Measurements from ENCODE around the gene SLF2.
A peak's percentile ranks its signal among the peaks of the same experiment; 100 is the strongest.

The SLF2 gene

DNA sequence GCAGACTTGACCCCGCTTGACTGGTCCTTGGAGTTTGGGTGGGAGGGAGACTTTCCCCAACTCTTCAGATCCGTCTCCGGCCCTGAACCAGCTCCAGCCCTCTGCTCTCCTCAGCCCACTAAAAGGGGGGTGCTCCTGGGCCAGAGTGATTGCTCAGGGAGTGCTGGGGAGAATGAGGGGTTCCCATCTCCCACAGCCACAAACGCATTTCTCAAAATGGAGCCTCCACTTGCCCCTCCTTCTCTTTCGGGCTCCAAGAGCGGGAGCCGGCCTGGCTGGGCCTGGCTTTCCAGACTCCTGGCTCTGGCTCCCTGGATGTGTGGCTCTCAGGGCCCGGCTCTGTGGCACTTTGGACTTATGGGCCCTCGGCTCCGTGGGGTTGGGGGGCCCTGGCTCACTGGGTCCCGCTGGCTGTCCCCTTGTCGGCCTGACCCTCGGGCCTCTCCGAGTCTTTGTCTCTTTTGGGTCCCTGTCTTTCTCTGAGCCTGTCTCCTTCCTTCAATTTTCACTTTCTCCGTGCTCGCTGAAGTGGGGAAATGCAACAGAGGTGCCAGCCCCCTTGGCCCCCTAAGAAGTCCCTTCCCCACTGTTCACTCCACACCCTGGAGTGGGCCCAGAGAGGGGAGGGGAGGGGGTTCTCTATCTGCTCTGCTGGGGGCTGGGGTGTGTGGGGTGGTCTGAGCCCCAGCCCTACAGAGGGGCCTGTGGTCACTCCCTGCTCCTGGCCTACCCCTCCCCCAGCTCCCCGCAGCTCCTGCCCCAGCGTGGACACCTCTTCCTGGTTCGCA, 87.6 kb downstream of the SLF2 start:
- no peak for DNase-seq (ENCODE audit: low spot score)

DNA sequence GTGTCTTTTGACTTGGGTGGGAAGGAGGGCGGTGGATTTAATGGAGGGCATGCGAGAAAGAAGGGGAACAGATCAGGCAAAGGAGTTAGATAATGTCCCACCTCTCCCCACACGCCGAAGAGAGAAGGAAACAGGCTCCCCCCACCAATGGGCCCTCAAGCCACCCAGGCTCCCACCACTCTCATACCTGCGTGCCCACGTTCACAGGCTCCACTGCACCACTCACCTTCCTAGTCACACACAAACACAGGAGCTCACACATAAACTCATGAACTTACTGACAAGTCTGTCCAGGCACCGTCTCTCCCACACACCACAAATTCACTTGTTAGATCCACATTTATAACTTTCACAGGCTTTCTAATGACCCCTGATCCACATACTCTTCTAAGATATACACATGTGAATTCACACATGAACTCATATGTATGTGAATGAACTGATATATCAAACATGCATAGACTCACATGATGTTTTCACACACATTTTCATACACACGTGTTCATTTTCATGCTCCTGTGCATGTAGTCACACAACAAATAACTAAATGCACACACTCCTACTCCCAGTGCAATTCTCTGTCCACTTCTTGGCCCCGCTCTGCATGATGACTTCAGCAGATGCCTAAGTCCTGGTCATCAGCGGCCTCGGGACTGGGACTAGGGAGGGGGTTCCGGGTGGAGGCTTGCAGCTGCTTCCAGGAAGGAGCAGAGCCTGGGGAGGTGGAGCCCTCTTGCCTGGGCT, 88.3 kb downstream of the SLF2 start:
- DNase-seq (ENCODE audit: low spot score) = no peak

DNA sequence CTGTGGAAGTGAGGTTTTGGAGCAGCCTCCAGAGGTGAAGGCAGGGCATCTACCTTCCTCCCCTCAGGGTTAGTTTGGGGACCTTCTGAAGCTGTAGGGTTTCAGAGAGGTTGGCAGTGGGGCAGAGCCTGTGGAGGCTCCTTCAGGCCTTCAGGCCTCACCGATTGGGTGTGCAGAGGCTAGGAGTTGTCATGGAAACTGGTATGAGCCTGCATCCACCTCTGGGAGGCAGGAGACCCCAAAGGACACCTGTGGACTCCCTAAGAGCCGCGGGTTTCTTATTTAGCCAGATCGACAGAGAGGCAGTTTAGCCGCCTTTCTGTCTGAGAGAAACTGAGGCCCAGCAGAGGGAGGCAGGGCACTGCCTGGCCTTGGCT, 88.9 kb downstream of the SLF2 start:
- no peak for DNase-seq (ENCODE audit: low spot score)

DNA sequence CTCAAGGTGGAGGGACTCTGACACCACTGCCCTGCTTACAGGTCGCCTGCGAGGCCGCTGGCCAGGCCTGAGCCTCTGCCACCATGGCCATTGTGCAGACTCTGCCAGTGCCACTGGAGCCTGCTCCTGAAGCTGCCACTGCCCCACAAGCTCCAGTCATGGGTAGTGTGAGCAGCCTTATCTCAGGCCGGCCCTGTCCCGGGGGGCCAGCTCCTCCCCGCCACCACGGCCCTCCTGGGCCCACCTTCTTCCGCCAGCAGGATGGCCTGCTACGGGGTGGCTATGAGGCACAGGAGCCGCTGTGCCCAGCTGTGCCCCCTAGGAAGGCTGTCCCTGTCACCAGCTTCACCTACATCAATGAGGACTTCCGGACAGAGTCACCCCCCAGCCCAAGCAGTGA, 89.7 kb downstream of the SLF2 start:
- no peak for DNase-seq (ENCODE audit: low spot score)

DNA sequence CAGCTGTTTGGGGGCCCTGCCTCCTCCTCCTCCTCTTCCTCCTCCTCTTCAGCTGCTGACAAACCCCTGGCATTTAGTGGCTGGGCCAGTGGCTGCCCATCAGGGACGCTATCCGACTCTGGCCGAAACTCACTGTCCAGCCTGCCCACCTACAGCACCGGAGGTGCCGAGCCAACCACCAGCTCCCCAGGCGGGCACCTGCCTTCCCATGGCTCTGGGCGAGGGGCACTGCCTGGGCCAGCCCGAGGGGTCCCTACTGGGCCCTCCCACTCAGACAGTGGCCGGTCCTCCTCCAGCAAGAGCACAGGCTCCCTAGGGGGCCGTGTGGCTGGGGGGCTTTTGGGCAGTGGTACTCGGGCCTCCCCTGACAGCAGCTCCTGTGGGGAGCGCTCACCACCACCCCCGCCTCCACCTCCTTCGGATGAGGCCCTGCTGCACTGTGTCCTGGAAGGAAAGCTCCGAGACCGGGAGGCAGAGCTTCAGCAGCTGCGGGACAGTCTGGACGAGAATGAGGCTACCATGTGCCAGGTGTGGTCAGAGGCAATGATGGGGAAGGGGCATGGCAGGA, 91.0 kb downstream of the SLF2 start:
- no peak for DNase-seq (ENCODE audit: low spot score)

DNA sequence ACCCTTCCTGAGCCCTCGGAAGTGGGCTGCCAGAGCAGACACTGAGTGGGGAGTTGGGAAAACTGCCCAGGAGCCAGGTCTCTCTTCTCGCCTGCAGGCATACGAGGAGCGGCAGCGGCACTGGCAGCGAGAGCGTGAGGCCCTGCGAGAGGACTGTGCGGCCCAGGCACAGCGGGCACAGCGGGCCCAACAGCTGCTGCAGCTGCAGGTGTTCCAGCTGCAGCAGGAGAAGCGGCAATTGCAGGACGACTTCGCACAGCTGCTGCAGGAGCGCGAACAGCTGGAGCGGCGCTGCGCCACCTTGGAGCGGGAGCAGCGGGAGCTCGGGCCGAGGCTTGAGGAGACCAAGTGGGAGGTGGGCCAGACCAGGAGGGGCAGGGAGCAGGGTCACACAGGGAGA, 92.6 kb downstream of the SLF2 start:
- no peak for DNase-seq (ENCODE audit: low spot score)

DNA sequence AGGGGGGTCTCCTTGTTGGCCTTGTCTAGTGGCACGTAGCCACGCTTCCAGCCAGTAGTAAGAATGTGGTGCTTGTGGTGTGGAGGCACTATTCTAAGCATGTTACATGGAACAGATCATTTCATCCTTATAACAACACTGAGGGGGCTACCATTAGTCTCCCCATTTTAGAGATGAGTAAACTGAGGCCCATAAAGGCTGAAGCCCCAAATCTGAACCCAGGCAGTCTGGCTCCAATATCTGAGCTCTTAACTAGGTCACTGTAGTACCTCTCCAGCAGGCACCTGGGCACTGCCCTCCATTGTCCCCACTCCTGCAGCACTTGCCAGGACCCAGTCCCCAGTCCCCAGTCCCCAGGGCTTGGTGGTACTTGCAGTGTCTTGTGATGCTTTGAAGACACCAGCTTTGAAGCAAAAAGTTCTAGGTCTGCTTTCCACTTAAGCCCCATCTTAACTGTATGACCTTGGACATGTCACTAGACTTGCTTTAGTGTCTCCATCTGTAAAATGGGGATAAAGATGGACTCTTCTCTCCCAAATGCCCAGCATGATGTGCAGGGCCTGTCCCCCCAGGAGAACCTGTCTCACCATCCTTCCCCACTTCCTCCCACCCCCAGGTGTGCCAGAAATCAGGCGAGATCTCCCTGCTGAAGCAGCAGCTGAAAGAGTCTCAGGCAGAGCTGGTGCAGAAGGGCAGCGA, 93.3 kb downstream of the SLF2 start:
- DNase-seq (ENCODE audit: low spot score) = no peak

DNA sequence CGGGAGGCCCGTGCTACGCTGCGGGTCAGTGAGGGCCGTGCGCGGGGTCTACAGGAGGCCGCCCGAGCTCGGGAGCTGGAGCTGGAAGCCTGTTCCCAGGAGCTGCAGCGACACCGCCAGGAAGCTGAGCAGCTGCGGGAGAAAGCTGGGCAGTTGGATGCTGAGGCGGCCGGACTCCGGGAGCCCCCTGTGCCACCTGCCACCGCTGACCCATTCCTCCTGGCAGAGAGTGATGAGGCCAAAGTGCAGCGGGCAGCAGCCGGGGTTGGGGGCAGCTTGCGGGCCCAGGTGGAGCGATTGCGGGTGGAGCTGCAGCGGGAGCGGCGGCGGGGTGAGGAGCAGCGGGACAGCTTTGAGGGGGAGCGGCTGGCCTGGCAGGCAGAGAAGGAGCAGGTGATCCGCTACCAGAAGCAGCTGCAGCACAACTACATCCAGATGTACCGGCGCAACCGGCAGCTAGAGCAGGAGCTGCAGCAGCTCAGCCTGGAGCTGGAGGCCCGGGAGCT, 93.9 kb downstream of the SLF2 start:
- DNase-seq (ENCODE audit: low spot score) = peak; percentile 32

DNA sequence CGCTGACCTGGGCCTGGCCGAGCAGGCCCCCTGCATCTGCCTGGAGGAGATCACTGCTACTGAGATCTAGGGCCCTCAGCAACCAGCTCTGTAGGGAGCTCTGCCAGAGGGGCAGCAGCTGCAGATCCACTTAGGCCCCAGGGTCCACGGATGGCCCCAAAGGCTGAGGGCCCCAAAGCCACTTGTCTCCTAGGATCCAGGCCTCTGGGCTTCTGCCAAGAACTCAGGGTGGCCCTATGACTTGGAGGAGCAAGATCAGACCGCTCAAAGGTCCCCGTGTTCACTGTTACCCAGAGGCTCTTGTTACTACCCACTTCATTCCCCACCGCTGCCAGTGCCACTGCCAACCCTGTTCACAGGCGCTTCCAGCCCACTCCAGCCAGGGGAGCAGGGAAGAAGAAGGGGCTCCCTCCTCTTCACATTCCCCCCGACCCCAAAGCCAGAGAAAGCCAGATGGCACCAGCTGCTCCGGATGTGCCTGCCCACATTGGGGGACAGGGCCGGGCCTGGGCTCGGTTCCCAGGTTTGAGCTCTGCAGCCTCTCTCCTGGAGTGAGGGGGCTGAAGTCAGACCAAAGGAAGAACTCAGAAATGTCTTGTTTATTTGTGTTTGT, 94.4 kb downstream of the SLF2 start:
- DNase-seq (ENCODE audit: low spot score) = no peak

DNA sequence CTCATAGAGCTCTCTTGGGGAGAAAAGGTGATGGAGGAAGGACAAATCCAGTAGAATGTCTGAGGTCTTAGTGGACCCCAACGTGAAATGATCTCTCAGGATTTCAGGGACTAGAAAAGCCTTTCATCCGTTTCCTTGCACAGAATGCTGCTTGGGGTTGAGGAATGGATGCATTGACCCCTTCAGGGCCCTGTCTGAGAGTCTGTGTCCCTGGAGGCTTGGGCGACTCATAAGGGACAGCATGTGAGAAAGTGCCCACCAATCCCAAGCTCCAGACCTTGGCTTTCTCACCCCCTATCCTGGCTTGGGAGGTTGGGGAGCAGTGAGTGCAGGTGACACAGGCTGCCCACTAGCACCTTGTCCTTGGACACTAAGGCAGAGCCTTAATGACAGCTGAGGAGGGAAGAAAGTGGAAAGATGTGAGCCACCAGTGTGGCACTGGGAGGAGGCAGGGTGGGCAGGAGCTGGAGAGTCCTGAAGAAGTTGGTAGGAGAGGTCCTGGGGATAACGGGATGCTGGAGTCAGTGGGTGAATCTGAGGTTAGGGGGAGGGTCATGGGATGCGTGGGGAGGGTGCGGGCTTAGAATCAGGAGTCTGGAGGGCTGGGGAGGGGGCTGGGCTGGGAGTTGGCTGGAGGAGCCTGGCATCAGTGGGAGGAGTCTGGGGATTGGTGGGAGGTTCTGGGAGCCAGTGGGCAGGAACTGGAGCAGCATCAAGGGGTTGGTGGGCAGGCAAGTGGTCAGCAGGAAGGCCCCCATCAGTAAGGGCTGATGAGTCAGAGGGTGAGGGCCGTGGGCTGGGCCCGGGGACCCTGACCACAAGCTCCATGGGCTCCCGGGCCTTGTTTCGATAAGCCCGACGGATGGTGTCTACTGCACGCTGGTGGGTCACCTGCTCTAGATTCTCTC, 95.4 kb downstream of the SLF2 start:
- no peak for DNase-seq (ENCODE audit: low spot score)

DNA sequence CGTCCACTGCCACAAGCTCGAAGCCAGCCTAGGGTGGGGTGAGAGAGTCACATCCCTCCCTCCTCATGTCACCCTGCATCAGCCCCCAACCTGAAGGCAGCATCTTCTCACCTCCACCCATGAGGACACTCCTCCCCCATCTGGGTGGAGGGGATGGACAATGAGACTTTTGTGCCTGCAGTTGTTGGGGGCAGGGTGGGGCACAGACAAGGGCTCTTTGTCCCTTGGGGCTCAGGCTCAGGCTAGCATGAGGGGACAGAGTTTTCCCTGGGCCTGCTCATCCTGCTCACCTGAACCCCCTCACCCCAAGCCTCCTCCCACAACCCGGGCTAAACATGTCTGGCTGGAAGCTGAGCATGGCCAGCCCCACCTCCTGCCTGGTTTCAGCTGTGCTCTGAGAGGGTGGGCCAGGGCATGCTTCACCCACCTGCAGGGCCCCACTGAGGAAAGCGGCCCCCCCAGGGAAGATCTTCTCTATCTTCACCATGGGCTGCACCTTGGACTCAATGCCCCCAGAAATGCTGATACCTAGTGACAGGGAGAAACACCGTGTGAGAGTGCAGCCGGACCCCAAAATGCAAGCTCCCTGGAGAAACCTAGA, 96.2 kb downstream of the SLF2 start:
- peak; percentile 96 for DNase-seq (ENCODE audit: low spot score)

DNA sequence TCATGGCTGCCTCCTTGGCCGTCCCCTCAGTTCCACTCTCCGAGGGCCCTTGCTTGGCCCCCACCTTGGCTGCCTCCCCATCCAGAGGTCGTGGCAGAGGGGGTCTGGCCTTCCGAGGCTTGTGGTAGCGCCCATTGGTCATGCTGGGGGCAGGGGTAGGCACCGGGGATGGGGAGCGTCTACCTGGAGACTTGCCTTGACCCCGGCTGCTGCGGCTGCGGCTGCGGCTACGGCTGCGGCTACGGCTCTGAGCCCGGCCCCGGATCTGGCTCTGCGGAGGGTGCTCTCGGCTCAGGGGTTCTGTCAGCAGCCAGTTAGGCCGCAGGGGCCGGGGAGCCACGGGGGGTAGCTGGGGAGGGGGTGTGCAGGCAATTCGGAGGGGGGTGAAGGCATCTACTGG, 97.6 kb downstream of the SLF2 start:
- no peak for DNase-seq (ENCODE audit: low spot score)

DNA sequence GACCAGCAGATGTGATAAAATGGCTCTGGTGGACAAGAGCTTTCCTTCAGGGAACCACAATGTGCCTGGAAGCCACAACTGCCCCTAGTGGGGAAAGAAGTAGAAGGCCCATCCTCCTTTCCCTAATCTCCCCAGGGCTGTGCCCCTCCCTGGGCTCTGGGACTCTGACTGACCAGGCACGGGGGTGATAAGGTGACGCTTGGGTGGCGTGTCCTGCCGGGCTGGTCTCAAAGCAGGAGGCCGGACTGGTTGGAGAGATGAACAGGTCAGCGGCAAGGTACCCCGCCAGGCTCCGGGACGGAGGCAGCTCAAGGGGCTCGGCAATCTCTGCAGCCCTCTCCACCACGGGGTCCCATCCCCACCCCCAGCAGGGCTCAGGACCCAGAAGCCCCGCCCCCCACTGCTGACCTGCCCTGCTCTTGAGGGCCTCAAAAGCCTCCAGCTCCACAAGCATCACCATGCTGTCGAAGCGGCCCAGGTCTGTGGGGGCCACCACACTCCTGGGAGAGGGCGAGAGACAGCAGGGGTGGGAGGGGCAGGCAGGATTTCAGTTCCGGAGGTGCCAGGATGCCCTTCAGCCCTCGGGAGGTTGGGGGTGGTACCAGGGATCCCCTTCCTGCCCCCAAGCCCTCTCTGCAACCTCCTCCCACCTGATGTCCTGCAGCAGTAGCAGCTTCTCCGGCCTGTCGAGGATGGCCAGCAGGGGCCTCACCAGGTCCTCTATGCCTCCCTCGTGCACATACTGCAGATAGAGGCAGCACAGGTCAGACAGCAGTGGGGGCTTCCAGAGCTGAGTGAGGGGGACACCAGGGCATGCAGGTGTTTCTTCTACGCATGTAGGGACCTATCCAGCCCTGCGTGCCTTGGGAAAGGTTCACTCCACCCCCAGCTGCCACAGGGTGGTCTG, 99.0 kb downstream of the SLF2 start:
- peak; percentile 57 for DNase-seq (ENCODE audit: low spot score)

DNA sequence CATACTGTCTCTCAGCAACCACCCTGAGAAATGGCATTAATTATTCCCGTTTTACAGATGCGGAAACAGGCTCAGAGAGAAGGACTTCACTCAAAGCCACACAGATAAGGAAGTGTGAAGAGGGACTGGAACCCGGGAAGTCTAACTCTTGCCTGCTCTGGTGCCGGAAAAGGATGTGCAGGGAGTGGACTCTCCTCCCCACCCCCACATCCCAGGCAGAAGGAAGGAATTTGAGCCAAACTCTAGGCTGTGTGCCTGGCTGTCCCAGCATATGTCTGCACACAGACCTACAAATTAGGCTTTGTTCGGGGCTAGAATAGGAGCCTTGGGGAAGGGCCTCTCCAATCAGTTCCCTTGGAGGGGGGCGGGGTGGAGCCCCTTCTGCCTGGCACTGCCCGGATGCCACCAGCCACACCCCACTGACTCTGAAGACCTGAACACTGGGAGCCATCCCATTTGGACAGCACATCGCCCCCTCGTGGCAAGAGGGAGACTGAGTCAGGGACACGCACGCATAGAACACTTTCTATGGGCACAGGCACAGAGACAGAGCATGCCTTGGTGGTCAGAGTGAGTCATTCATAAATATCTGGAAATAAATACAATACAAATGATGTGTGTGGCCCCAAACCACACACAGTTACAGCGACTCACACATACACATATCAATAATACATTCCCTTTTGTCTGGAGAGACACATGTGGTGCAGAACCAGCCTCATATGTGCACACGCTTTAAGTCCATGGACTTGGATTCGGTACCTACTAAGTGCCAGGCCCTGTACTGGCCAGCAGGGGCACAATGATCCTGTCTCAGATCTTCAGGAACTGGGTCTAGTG, 100.0 kb downstream of the SLF2 start:
- peak; percentile 96 for DNase-seq (ENCODE audit: low spot score)

DNA sequence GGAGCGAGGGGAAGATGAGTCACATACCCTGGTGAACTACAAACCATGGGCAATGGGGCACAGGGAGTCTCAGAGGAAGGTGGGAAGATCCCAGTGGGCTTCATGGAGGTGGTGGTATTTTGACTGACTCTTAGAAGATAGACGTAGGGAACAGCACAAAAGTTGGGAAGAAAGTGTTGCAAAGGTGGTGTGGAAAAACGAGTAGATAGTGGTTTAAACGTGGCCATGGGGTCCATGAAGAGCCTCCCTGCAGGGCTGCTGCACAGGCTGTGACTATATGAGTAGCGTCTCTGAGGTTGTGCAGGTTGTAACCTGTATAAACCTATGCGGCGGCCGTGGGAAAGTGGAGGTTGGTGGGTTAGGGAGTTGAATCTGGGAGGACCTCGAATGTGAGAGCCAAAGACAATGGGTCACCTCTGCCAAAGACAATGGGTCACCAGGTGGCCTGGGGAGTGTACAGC, 100.6 kb downstream of the SLF2 start:
- DNase-seq (ENCODE audit: low spot score) = no peak

DNA sequence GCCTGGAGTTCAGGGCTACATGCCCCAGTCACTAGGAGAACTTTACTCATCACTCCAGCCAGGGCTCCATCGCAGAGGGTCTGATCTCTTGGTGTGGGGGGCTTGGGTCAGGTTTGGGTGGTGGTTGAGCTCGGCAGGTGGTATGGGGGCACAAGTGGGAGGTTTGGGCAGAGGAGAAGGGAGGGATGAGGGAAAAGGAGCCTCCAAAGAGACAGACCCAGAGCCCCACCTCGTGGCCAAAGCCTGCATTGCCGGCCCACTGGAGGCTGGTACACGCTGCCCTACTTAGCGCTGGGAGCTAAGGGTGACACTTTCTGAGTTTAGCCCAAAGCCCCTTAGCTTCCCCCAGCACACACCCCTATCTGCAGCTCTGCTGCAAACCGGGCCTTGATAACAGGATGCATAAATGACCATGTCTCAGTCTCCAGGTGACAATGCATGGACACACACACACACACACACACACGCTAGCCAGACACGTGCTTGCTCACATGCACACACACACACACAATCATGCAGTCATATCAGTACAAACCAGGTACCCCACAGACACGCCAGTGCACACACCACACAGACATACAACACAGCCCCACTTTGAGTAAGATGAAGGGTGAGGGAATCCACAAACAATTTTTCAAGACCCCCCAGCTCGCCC, 101.6 kb downstream of the SLF2 start:
- peak; percentile 57 for DNase-seq (ENCODE audit: low spot score)

Measured in SW480 (cell line).